GM11168 (cell line): ENCODE measurements around the gene NEDD1.

Experiments
- in situ Hi-C: fragments of 300-500 bp; cut with MboI; formaldehyde crosslinking; loops from one replicate; pipeline ENCODE4 v1.12.0; 2022; ENCODE audit warnings: low sequenced_read_pairs; ENCODE audit not compliant: unreplicated experiment

Gene NEDD1

DNA sequence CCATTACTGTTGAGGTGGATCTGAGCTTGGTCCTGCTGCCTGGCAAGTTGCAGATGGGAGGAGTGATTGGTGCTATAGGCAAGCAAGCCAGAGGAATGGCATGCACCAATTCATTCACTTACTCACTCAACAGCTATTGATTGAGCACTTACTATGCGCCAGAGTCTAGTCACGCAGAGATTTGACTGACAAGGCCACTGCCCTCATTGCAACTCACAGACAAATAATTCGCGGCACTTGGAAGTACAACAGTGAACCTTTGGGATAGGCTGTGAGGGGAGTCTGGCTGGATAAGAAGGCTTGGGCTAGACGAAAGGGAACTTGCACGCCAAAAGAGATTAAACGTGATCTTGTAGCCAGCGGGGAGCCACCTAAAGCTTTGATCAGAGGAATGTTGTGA is 96.2 kb downstream of the NEDD1 start:
- in situ Hi-C loops, result no loop called here
